ENCODE measurements around the gene COA1.
"Not testable (repeated sequence)": the region's sequence is repeated elsewhere in the genome, so short reads cannot be mapped to it uniquely, and the experiment has no call there.

Gene COA1

GRCh38 chr7:43686991-43687390 is 42.3 kb downstream of the COA1 start:
- peak; percentile 82 for FAIRE-seq

GRCh38 chr7:43680736-43681135 is 48.6 kb downstream of the COA1 start:
- FAIRE-seq: no peak

GRCh38 chr7:43679210-43680068 is 49.9 kb downstream of the COA1 start:
- FAIRE-seq: peak; percentile 5

DNA sequence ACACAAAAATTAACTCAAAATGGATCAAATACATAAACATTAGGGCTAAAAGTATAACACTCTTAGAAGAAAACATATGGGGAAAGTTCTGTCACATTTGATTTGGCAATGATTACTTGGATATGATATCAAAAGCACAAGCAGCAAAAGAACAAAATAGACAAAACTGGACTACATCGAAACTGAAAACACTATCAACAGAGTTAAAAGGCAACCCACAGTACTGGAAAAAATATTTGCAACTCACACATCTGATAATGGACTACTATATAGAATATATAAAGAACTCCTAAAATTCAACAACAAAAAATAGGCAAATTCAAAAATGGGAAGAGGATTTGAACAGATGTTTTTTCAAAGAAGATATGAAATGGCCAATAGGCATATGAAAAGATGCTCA is 51.0 kb downstream of the COA1 start:
- FAIRE-seq: no peak

GRCh38 chr7:43677864-43678263 is 51.5 kb downstream of the COA1 start:
- FAIRE-seq: no peak

- FAIRE-seq: peak; percentile 64
These were observed 54.5 kb downstream of the COA1 start for GRCh38 chr7:43674559-43675436.

GRCh38 chr7:43673243-43673976 is 55.9 kb downstream of the COA1 start:
- not testable (repeated sequence) for FAIRE-seq

- FAIRE-seq: no peak
These were observed 57.8 kb downstream of the COA1 start for GRCh38 chr7:43671521-43671920.

- FAIRE-seq: no peak
These were observed 59.8 kb downstream of the COA1 start for GRCh38 chr7:43669286-43670081.

- FAIRE-seq: no peak
These were observed 61.3 kb downstream of the COA1 start for GRCh38 chr7:43668035-43668434.

GRCh38 chr7:43666938-43667337 is 62.4 kb downstream of the COA1 start:
- no peak for FAIRE-seq

DNA sequence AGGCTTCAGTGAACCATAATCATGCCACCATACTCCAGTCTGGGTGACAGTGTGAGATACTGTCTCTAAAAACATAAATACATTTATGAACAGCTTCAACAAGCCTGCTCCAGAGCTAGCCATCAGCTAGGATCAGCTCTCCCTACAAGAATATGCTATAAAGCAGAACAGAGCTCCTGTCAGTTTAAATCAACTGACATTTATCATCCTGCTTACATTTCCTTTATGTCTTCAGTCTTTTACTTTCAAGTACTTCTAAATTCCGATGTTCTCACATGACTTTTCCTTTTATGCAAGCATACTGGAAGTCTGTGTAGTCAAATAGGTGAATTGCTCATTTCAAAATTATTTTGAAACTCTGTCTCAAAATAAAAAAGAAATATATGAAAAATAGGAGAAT is 64.6 kb downstream of the COA1 start:
- no peak for FAIRE-seq

- FAIRE-seq: no peak
These were observed 69.2 kb downstream of the COA1 start for GRCh38 chr7:43660141-43660540.

DNA sequence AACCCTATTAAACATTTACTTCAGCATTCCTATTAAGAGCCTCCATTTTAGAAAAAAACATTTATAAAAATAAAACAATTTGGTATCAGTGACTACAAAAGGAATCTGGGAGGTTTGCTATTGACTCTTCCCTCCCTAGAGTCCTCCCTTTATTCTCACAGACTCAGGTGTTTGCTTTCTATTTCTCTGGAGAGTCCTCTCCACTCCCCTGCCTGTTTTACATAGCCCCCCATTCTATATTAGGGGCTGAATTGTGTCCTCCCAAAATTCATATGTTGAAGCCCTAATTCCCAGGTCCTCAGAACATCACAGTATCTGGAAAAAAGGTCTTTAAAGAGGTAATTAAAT is 69.8 kb downstream of the COA1 start:
- FAIRE-seq: no peak

DNA sequence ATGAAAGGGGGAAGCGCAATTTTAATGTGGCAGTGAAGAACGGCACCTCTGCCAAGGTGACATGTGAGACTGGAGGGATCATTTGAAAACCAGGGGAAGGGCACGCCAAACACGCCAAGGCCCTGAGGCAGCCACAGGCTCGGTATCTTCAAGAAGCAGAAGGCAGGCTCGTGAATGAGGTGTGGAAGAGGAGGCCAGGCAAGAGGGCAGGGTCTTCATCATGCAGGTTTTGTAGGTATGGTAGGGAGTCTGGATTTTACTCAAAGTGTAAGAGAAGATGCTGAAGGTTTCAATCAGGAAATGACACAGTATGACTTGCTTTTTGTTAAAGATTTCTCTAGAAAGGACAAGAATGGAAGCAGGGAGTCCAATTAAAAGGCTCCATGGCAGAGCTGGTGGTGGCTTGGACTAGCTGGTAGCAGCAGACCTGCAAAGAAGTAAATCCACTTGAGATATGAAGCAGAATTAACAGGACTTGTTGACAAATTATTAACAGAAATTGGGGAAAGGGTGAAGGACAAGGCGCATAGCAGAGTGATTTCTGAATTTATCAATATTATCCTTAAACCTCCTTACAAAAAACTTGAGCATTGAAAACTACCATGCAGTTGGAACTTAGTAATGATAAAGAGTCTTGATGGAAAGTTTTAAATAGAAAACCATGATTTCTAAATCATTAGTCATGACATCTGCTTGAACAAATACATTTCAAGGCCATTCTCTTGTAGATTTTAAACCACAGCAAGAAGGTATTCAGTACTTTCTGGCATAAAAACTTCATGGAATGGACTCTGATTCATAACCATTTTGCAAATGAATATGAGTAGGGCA is 70.4 kb downstream of the COA1 start:
- FAIRE-seq: peak; percentile 85

DNA sequence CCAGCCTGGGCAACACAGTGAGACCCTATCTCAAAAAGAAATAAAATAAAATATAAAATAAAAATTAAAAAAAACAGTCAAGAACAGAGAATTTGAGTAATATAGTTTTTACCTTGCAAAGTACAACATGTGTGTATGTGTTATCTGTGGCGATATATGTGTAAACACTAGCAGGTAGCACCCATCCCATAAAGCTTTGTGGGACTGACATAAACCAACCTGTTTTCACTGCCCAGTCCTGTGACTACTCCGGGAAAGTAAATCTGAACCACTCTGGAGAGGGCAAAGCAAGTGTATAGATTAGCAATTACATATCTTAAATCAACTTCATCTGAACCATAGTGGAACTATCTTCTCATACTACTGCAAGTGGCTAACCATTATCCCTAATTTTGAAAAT is 72.3 kb downstream of the COA1 start:
- no peak for FAIRE-seq

DNA sequence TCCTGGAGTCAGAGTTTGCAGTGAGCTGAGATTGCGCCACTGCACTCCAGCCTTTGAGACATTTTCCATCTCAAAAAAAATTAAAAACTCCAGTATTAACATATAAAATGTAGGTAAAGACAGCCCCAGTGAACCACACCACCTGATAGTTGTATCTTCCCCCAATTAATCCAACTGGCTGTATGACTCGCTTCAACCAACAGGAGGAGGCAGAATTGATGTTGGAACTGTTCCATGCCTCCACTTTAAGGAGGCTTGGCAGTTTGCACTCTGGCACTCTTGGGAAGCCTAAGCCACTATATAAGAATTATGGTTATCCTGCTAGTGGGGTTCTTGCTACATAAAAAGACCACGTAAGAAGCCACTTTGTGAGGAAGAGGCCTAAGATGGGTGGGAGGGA is 73.7 kb downstream of the COA1 start:
- no peak for FAIRE-seq

DNA sequence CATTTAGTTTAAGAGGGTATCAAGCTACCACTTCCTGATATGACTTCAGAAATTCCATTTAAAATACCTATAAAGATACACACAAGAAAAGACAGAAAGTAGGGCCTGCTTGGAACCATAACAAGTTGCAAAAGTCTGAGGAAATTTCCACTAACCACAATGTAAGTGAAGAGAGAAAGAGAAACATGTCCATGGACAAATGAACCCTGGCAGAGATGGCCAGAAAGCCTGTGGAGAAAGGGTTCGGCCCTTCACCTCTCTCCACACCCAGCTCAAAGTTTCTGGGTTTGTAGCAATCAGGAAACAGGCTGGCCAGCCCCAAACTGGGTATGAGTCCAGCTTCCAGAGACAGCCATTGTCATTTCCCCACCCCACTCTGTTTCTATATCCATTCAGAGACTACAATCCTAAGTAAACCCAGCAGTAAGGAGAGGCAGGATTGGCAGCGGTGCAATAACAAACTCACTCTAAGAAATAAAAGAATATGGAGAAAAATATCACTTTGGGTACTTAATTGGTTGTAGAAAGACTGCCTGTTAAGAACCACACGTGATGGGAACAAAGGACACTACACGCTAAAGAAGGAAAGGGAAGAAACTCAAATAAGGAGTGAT is 75.3 kb downstream of the COA1 start:
- no peak for FAIRE-seq

GRCh38 chr7:43653466-43653865 is 75.9 kb downstream of the COA1 start:
- no peak for FAIRE-seq

DNA sequence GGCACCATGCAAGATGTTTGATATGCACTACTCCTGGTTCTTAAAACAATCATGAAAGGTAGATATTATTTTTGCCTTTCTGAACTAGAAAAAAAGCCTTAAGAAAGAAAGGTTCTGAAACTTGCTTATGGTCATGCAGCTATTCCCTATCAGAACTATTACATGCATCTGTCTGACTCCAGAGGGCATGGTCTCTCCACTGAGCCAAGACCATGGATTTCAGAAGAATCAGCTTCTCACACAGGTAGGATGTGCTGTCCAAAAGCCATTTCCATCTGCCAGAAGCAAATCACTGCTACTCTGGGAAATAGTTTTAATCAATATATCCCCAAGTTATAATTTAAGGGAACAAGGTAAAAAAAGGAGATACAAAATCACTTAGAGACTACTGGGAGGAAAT is 77.0 kb downstream of the COA1 start:
- no peak for FAIRE-seq

GRCh38 chr7:43650457-43651052 is 78.8 kb downstream of the COA1 start:
- FAIRE-seq: no peak
